NCI-H2107 (cell line): ENCODE data around the gene UBALD2.
A peak's percentile ranks its signal among the peaks of the same experiment; 100 is the strongest.
"Not testable (repeated sequence)": the region's sequence is repeated elsewhere in the genome, so short reads cannot be mapped to it uniquely, and the experiment has no call there.

Source experiments
- DNase-seq: peaks from one replicate; lab custom pipeline; 2025; lab: John Stamatoyannopoulos, UW

Gene UBALD2

GRCh38 chr17:76266244-76266938, 1.2 kb downstream of the UBALD2 start:
- no peak for DNase-seq

DNA sequence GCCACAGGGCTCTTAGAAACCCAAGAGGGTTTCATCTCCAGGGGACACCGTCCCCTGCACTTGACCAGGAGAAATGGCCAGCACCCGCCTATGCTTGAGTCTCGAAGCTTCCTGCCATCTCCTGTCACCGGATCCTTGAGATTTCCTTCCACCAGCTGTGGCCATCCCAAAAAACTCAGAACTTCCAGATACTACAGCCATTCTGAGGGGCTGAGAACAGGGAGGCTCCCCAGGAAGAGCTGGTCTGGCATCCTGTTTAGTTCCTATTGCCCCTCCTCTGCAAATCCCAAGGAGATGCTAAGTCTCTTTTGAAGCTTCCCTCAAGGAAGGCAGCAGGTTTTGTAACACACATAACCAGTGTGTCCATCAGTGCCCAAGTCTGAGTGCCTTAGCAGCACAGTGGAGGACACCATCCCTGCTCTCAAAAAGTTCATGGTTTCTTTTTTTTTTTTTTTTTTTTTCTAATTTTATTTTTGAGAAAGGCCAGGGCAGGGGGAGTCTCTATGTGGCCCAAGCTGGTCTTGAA, 2.0 kb downstream of the UBALD2 start:
- no peak for DNase-seq

GRCh38 chr17:76267581-76268001, 2.4 kb downstream of the UBALD2 start:
- not testable (repeated sequence) for DNase-seq

DNA sequence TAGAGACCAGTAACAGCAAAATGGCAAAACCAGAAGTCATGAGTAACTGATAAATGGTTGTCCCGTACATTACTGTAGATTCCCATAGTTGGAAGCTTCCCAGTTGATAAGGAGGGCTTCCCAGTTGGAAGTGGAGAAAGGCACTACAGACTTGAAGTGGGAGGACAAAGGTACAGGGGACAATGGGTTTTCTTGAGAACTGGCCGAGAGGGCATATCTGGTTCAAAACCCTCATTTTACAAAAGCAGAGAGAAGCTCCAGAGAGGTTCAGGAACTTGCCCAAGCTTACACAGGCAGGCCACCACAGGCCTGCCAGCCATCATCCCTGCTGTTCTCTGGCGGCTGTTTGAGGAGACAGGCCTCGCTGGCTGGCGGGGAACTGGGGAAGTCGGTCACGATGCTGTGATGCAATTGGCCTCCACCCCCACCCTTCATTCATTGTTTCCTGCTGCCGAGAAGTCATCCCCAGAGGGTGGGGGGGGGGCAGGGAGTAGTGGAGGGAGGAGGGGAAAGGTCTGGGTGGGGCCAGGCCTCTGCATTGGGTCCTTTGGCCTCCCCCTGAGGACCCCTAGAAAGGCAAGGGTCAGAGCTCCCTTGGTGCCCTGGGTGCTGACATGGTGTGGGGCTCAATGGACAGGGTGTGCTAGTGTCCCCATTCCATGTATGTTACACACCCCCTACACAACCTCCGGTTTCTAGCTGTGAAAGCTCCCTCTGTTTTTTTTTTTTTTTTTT, 3.0 kb downstream of the UBALD2 start:
- DNase-seq, result peak; percentile 20

DNA sequence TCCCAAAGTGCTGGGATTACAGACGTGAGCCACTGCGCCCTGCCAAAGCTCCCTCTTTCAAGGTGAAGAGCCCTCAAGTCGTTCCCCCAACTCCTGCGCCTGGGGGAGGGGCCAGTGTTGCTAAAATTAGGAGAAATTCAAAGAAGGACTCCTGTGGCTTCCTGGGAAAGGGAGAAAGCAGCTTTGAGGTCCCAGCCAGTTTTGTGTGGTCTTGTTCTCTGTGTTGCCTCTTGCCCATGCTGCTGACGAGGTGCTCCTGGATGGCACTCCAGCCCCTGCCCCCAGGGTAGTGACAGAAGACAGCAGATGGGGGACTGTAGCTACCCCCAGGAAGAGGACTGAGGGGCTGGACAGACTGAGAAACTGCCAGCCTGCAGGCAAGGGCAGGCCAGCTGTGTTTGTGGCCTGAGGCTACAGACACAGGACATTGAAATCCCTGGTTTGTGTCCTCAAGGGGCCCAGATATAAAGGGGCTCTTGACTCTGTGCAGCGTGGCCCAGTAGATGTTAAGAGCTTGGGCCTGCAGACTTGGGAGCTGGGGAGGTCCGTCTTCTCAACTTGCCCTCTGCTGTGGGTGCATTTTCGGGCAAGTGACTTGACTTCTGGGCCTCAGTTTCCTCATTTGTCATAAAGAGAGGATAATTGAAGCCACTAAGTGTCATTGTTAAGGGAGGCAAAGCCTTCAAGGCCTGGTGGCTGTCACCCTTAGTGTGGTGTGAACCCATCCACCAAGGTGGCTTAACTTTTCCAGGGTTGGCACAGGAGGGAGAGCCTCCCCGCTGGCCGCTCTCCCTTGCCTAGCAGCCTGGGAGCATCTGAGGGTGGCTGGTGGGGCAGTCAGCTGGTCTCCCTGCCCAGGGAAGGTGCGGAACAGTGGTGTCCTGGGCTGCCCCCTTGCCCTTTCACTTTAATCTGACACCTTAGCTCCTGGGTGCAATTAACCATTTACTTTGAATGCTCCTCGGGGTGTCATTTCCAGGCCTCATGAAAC, 4.1 kb downstream of the UBALD2 start:
- DNase-seq, result no peak

DNA sequence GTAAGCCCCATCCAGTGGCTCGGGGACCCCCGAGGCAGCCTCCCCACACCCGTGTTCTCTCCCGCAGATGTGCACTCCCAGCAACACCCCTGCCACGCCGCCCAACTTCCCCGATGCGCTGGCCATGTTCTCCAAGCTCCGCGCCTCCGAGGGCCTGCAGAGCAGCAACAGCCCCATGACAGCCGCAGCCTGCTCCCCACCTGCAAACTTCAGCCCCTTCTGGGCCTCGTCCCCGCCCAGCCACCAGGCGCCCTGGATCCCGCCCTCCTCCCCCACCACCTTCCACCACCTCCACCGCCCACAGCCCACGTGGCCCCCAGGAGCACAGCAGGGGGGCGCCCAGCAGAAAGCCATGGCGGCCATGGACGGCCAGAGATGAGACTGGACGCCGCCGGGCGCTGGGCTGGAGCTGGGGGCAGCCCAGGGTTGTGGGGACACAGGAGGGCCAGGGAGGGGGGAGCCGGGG, 5.0 kb downstream of the UBALD2 start:
- no peak for DNase-seq

DNA sequence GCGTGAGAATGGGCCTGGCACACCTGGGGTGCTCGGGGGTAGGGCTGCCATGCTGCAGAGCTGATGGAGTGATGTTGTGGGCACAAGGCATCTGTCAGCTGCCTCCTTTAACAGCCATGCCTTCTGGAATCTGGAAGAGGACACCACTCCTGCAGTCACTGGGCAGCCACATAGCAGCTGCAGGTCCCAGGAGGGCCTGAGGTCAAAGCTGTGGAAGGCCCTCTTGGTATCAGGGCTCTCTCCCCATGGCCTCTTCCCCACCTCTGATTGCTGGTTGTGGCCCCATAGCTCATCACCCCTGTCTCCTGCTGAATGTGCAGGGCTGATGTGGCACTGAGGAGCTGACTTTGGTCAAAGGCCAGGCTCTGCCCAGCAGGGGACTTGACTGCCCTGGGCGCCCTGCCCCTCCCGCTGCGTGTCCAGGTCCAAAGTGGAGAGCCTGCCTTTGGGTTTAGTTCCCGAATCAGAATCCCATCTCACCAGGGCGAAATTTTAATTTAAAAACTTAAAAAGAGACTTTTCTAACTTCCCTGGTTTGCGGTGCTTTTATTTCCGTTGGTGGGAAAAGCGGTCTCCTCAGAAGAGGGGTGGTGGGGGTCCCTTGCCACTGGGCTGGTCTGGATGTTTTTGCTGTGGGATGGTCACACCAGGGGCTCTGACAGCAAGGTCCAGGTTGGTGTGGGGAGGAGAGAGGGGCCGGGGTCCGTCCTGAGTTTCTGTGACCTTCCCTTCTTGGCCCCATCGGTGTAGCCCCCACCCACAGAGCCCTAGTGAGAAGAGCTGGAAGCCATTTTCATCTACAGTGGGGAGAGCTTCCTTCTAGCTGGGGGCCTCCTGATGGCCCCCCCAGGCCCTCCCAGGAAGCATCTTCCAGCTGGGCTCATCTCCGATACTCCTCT, 5.9 kb downstream of the UBALD2 start:
- DNase-seq, result no peak

DNA sequence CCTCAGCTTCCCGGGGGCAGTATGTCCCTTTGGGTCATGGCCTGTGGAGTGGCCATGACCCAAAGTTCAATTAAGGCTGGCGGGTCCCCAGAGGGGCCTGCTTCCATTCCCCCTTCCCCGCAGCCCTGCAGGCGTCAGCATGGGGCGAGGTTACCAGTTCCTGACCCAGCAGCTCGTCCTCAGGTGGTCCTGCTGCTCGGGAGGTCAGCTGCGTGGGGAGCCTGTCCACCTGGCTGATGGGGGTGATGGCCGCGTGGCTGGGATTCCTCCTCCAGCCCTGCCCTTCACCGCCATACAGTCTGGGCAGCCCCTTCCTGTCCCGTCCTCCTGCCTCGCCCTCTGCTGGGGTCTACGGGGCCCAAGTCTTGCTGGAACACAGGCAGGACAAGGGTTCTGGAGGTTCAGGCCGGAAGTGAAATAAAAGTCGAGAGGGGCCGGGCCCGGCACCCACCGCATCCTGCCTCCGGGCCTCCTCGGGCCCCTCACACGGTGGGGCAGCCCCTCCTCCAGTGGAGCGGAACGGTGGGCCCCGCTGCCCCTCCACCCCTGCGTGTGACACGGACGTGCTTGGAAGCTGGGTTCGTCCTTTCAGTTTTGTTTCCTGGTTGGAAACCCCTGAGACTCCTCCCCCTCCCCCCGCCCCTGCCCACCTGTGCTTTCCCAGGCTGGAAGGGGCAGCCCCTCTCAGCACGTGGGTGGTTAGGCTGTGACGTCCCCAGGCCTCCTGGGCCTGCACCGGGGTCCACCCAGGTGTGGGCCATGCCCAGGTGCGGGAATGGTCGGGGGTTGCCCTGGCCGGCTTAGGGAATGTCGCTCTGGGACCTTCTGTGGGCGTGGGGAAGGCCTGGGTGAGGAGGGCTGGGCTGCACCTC, 6.8 kb downstream of the UBALD2 start:
- no peak for DNase-seq

GRCh38 chr17:76272541-76273444, 7.6 kb downstream of the UBALD2 start:
- DNase-seq, result no peak

- DNase-seq, result no peak
Measured at GRCh38 chr17:76273445-76274111, 8.4 kb downstream of the UBALD2 start.

GRCh38 chr17:76274112-76274956, 9.2 kb downstream of the UBALD2 start:
- no peak for DNase-seq

DNA sequence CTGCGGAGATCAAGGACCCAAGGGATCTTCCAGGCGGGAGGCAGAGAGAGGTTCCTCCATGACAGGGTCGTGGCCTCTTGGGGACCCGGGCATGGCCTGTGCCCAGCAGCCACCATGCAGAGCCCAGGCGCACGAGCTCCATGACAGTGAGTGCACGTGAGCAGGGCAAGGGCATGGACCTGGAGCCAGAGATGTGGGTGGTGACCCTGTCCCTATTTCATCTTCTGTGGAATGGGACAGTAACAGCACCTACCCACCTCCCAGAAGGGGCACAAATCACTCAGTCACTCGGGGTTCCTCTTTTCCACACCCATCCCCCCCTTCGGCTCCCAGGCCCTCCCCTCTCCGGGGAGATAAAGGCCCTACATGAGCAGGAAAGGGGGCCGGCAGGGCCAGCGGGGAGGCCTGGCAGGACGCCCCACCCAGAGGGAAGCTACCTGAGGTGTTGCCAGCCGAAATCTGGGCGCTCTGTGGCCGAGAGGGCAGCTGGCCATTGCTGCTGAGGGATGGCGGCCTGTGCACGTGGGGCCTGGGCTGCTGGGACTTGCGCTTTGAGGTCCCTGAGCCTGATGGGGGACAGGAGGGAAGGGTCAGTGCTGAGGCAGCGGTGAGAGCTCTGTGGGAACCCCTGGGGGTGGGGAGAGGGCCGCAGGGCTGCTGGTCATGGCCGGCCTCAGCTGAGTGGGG, 10.4 kb downstream of the UBALD2 start:
- DNase-seq, result no peak

DNA sequence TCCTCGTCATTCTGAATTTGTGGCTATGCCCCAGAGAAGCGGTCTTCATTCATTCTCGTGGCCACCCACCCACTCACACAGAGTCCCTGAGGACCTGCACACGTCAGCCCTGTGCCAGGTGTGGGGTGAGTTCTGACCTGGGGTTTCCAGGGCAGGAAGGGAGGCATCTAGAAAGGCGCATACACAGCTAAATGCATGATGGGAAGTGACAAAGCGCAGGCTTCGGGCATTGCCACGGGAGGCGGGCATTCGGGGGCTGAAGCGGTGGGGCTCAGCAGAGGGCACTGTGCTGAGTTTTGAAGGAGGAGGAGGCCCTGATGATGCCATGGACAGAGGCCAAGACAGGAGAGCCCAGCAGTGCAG, 10.9 kb downstream of the UBALD2 start:
- no peak for DNase-seq

- DNase-seq, result no peak
Measured at GRCh38 chr17:76276461-76277299, 11.5 kb downstream of the UBALD2 start.

- DNase-seq, result no peak
Measured at GRCh38 chr17:76277300-76278267, 12.4 kb downstream of the UBALD2 start.
